SKM-1 (cell line): ENCODE results near the gene APOBR.
"Not testable (repeated sequence)": the region's sequence is repeated elsewhere in the genome, so short reads cannot be mapped to it uniquely, and the experiment has no call there.

Source experiments
- DNase-seq: peaks from one replicate; lab custom pipeline; 2025; ENCODE audit not compliant: unreplicated experiment; lab: John Stamatoyannopoulos, UW

APOBR gene

GRCh38 chr16:28497861-28498599 is 3.6 kb downstream of the APOBR start:
- DNase-seq = no peak

GRCh38 chr16:28498666-28499381 is 4.4 kb downstream of the APOBR start:
- no peak for DNase-seq

- no peak for DNase-seq
Measured at GRCh38 chr16:28499854-28500253, 5.4 kb downstream of the APOBR start.

DNA sequence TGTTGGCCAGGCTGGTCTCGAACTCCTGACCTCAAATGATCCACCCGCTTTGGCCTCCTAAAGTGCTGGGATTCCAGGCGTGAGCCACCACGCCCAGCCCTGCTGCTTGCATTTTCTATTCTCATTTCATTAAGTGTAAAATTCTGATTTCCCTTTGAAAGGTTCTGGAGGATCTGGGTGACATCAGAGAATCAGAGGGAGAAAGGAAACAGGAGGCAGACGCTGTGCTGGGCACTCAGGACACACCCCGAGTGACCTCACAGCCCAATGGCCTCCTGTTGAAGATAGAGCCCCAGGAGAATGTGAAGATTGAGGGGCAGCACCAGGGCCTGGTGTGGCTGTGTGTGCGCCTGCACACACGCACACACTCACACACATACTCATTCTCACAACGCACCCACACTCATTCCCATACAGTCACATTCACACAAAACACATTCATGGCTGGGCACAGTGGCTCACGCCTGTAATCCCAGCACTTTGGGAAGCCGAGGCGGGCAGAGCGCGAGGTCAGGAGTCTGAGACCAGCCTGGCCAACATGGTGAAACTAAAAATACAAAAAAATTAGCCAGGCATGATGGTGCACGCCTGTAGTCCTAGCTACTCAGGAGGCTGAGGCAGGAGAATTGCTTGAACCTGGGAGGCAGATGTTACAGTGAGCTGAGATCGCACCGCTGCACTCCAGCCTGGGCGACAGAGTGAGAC is 6.2 kb downstream of the APOBR start:
- DNase-seq = not testable (repeated sequence)

GRCh38 chr16:28501258-28502232 is 7.1 kb downstream of the APOBR start:
- DNase-seq = no peak

GRCh38 chr16:28502290-28502689 is 7.8 kb downstream of the APOBR start:
- DNase-seq = no peak

GRCh38 chr16:28503470-28504259 is 9.2 kb downstream of the APOBR start:
- no peak for DNase-seq

DNA sequence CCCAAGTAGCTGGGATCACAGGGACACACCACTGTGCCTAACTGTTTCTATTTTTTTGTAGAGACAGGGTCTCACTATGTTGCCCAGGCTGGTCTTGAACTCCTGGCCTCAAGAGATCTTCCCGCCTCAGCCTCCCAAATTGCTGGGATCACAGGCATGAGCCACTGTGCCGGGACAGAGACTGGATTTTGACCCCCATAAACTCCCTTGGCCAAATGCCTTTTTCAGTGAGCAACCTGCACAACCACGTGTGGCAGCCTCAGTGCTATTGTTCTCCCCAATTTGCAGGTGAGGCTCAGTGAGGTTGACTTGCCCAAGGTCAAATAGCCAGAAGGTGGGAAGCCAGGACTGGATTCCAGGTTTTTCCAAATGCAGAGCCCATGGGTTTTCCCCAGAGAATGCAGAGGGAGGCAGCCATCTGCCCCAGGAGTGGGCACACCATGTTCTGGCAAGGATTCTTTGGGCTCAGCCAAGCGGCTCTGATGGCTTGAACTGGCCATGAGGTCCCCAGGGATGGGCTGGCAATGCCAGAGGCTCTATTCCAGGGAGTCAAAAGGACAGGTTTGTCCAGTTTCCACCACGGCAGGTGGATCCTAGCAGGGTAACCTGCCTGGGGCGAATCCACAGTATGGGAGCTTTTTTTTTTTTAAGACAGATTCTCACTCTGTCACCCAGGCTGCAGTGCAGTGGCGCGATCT is 10.4 kb downstream of the APOBR start:
- DNase-seq = no peak

GRCh38 chr16:28505489-28506137 is 11.2 kb downstream of the APOBR start:
- no peak for DNase-seq

DNA sequence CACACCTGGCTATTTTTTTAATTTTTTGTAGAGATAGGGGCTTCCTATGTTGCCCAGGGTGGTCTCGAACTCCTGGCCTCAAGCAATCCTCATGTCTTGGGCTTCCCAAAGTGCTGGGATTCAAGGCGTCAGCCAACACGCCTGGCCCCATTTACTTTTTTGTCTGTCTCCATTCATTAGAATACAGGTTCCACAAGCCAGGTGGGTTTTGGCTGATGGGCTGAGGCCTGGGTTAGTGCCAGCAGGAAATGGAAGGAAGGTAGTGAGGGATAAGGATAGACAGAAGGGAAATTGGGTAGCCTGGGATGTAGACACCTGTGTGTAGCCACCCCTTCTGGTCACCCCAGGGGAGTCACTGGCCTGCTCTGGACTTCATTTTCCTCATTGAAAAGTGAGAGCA is 16.6 kb downstream of the APOBR start:
- DNase-seq = no peak

DNA sequence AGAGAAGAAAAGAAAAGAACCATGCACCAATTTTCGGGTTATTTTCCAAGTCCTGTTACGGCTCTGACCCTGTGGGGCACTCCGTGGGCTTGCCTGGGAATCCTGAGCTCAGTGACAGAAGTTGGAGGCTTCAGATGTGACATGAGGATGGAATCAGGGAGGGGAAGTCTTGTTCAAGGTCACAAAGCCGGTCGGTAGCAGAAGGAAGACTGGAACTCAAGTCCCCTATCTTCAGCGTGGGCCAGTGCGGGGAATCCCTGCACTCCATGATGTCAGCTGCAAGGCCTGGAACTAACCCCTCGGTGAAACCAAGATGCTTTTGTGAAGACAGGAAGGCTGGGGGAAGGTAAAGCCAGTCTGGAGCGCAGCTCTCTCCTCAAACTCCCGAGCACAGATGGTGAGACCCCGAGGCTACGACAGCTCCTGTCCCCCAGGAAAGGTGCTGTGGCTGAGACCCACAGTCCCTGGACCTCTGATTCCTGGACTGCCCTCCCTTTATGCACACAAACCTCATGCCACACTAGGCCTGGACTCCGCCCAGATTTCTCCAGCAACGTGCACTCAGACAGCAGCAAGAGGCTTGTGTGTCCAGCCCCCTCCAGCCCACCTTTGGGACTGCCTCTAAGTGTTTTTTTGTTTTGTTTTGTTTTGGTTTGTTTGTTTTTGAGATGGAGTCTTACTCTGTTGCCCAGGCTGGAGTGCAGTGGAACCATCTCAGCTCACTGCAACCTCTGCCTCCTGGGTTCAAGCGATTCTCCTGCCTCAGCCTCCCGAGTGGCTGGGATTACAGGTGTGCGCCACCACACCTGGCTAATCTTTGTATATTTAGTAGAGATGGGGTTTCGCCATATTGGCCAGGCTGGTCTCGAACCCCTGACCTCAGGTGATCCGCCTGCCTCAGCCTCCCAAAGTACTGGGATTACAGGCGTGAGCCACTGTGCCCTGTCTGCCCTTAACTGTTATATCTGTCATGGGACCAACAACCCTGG is 17.7 kb downstream of the APOBR start:
- no peak for DNase-seq

DNA sequence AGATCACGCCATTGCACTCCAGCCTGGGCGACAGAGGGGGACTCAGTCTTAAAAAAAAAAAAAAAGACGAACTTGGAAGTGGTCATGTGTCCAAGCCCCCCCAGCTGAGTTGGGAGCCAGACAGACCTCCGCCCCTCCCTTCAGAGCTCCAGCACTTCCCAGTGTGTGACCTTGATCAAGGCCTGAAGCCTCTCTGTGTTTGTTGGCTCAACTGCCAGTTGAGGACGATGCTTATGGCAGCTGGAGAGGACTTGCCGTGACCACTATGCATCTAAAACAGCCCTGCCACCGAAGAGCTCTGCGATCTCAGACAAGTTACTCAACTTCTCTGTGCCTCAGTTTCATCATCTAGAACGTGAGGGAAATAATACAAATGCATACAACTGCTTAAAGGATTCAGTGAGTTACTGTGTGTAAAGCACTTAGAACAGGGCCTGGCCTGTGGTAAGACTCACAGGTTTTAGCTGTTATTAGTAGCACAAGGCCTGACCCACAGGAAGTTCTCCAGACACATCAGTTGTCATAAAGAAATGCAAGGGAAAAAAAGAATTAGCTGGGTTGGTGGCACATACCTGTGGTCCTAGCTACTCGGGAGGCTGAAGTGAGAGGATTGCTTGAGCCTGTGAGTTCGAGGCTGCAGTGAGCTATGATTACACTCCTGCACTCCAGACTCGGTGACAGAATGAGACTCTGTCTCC is 19.2 kb downstream of the APOBR start:
- DNase-seq = no peak

DNA sequence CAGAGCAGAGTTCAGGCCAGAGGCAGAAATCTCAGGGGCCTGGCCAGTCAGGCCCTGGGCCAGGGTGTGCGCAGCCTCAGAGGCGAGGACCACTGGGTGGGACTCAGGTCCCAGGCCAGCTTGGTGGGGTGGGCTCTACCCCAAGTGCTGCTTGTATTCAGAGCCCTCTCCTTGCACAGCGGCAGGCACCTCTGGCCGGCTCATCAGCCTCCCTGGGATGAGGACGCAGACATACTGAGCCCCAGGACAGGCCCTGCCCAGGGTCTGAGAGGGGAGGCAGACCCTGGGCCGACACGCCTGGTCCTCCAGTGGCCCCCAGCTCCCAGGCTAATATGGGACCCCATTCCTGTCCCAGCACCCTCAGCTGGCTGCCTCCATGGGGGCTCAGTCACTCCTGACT is 19.8 kb downstream of the APOBR start:
- no peak for DNase-seq

DNA sequence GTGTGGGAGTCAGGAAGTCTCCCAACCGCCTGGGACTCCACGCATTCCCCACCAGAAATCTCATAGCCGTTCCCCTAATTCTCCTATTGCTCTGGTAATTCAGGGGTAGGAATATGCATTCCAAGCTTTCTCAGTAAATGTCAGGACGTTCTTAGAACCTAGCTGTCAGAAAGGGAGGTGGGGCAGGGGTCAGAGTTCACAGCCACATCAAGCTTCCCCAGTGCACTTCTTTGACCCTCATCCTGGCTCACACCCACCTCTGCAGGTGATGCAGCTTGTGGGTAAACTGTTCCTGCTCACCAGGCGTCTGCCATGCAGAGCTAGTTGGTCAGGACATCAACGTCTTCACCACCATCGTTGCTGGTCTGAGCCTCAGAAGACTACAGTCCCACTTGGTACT is 26.2 kb downstream of the APOBR start:
- DNase-seq = no peak

DNA sequence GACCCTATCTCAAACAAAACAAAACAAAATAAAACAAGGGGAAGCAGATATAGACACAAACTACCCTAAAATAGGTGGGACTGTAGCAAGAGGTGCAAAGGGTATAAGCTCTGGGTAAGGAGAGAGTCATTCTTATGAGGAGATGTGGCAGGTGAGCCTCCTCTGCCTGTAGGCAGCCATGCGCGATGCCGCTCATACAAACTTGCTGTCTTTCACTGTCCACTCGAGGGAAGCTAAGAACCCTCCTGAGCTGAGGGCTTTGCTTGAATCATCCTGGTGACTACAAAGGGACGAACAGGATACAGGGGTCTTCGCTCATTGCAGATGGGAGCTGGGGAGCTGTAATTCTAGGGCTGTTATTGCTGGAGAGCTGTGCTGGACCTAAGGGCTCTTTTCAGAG is 27.0 kb downstream of the APOBR start:
- DNase-seq = no peak

GRCh38 chr16:28522792-28523191 is 28.3 kb downstream of the APOBR start:
- no peak for DNase-seq

GRCh38 chr16:28524681-28525171 is 30.3 kb downstream of the APOBR start:
- no peak for DNase-seq
